Left ventricle myocardium inferior (tissue), 1 donor: Measurements from ENCODE around the gene SLC38A3. TPM values are rescaled to one million over a fixed set of nuclear protein-coding genes. Genes with fewer than 3 reads are reported as not detected.
"Not testable (repeated sequence)": the region's sequence is repeated elsewhere in the genome, so short reads cannot be mapped to it uniquely, and the experiment has no call there.

Source experiments
- DNase-seq: peaks from one replicate; pipeline ENCODE4 v3.0.0-alpha.2; 2020
- H3K27ac ChIP-seq: fragments of 200-600 bp; replicated peaks from 2 replicates; pipeline ENCODE4 v1.8.0; 2021
- H3K27me3 ChIP-seq: fragments of 200-600 bp; 2 replicates; pipeline ENCODE4 v1.8.0; 2021; ENCODE audit warnings: low read depth
- H3K36me3 ChIP-seq: fragments of 200-600 bp; 2 replicates; pipeline ENCODE4 v1.8.0; 2021
- H3K4me1 ChIP-seq: fragments of 200-600 bp; 2 replicates; pipeline ENCODE4 v1.8.0; 2021
- H3K4me3 ChIP-seq: fragments of 200-600 bp; 2 replicates; pipeline ENCODE4 v1.8.0; 2021; ENCODE audit warnings: mild to moderate bottlenecking, moderate library complexity
- H3K9me3 ChIP-seq: fragments of 200-600 bp; replicated peaks from 2 replicates; pipeline ENCODE4 v1.8.0; 2021
- CTCF ChIP-seq: fragments of 200-600 bp; IDR thresholded peaks from 2 replicates; pipeline ENCODE4 v1.8.0; 2021; ENCODE audit warnings: antibody characterized with exemption, mild to moderate bottlenecking, borderline replicate concordance
- intact Hi-C: fragments of 100-400 bp; cut with micrococcal nuclease; formaldehyde crosslinking; loops from one replicate; pipeline ENCODE4 v1.11.0; 2022
- total RNA-seq: library from RNA; stranded (reverse); fragmentation: NEBNext Ultra II Directional; extraction: Animal tissue kit (Norgen Biotek cat#: 25700); gene quantifications from one replicate; pipeline ENCODE4 v1.2.1, GENCODE V29; 2021
- donor health status: DM: no; HTN: yes; CAD: no; lungs with severe emphysema.

Gene SLC38A3
- total RNA-seq, 1 donor from 2014 or later, result 10.4 TPM

GRCh38 chr3:50241163-50241562 is 36.1 kb downstream of the SLC38A3 start:
- intact Hi-C loops, result no loop called here
- peak overlapping the region; percentile 91 for H3K4me3 ChIP-seq
- H3K27me3 ChIP-seq, result no peaks in the 10 kb centered on the region
- H3K36me3 ChIP-seq, result peaks cover 4% of the 10 kb centered on the region
- H3K27ac ChIP-seq, result peak overlapping the region; percentile 99
- TF ChIP-seq CTCF, result no peak
- DNase-seq, result no peak
- no peaks in the 10 kb centered on the region for H3K9me3 ChIP-seq
- peaks cover 100% of the 10 kb centered on the region for H3K4me1 ChIP-seq

GRCh38 chr3:50241713-50242380 is 36.8 kb downstream of the SLC38A3 start:
- no peak for DNase-seq
- Histone ChIP-seq H3K4me3 (peak overlapping the region; percentile 91), H3K9me3 (no peaks in the 10 kb centered on the region), H3K27ac (peak overlapping the region; percentile 99), H3K4me1 (peaks cover 100% of the 10 kb centered on the region), H3K27me3 (no peaks in the 10 kb centered on the region), H3K36me3 (peaks cover 4% of the 10 kb centered on the region)
- TF ChIP-seq CTCF, result no peak
- intact Hi-C loops, result no loop called here

GRCh38 chr3:50242381-50242770 is 37.3 kb downstream of the SLC38A3 start:
- Histone ChIP-seq H3K4me1 (peaks cover 100% of the 10 kb centered on the region), H3K27me3 (no peaks in the 10 kb centered on the region), H3K27ac (peak overlapping the region; percentile 99), H3K36me3 (peaks cover 4% of the 10 kb centered on the region), H3K9me3 (no peaks in the 10 kb centered on the region), H3K4me3 (peak overlapping the region; percentile 91)
- no peak for DNase-seq
- intact Hi-C loops, result no loop called here
- TF ChIP-seq CTCF, result no peak

GRCh38 chr3:50242851-50243542 is 37.9 kb downstream of the SLC38A3 start:
- intact Hi-C loops, result no loop called here
- Histone ChIP-seq H3K27me3 (no peaks in the 10 kb centered on the region), H3K4me3 (peak overlapping the region; percentile 91), H3K9me3 (no peaks in the 10 kb centered on the region), H3K36me3 (peaks cover 4% of the 10 kb centered on the region), H3K27ac (peak overlapping the region; percentile 99), H3K4me1 (peaks cover 100% of the 10 kb centered on the region)
- peak; percentile 20 for TF ChIP-seq CTCF
- peak; percentile 74 for DNase-seq

- no peak for TF ChIP-seq CTCF
- no peaks in the 10 kb centered on the region for H3K9me3 ChIP-seq
- intact Hi-C loops, result no loop called here
- no peaks in the 10 kb centered on the region for H3K27me3 ChIP-seq
- no peak for DNase-seq
- H3K4me3 ChIP-seq, result peak overlapping the region; percentile 91
- peak overlapping the region; percentile 99 for H3K27ac ChIP-seq
- peaks cover 100% of the 10 kb centered on the region for H3K4me1 ChIP-seq
- H3K36me3 ChIP-seq, result peaks cover 4% of the 10 kb centered on the region
These were observed 38.4 kb downstream of the SLC38A3 start for GRCh38 chr3:50243543-50243895.

GRCh38 chr3:50244813-50245212 is 39.7 kb downstream of the SLC38A3 start:
- H3K36me3 ChIP-seq, DNase-seq, H3K9me3 ChIP-seq, intact Hi-C loops, H3K27me3 ChIP-seq: not testable (repeated sequence)
- peaks cover 100% of the 10 kb centered on the region for H3K4me1 ChIP-seq
- H3K27ac ChIP-seq, result peak overlapping the region; percentile 99
- H3K4me3 ChIP-seq, result peak overlapping the region; percentile 91
